Measurements from ENCODE around the gene MAL. TPM values are rescaled to one million over a fixed set of nuclear protein-coding genes. Genes with fewer than 3 reads are reported as not detected.

The MAL gene
- total RNA-seq, 1 donor from 2014 or later: not detected

DNA sequence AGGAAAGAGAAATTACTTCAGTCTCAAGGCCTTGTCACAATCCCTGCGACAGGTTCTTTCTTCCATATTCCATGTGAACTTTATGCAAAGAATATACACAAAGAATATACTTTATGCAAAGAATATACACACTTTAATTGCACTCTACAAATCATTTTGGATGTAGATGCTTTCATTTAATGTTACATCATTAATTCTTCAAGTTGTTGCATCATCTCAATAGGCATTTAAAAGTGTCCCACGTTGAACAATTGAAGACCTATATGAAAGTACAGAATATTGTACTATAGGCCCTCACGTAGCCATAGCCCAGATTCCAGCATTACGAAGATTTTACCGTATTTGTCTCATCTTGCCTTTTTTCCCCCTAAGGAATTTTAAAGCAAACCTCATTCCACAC is 33.1 kb upstream of the MAL start:
- H4K20me1 ChIP-seq (ENCODE audit: low read depth): no peaks in the 10 kb centered on the region
- no peak overlapping the region for H3K27ac ChIP-seq
- no peaks in the 10 kb centered on the region for H3K27me3 ChIP-seq
- peaks cover 50% of the 10 kb centered on the region for H3K4me1 Mint-ChIP-seq
- H3K4me2 ChIP-seq: no peak overlapping the region
- H3K4me3 ChIP-seq: no peak overlapping the region
- H3K27ac Mint-ChIP-seq: no peak overlapping the region
- H3K36me3 Mint-ChIP-seq: no peaks in the 10 kb centered on the region
- no peak overlapping the region for H3K9ac ChIP-seq
- no peaks in the 10 kb centered on the region for H3K4me1 ChIP-seq
- no peaks in the 10 kb centered on the region for H3F3A ChIP-seq (ENCODE audit: low read depth)
- peaks cover 9% of the 10 kb centered on the region for H3K27me3 Mint-ChIP-seq (ENCODE audit: insufficient read depth, low read depth)
- no peak overlapping the region for H2AFZ ChIP-seq (replicated peaks)
- no peak for DNase-seq (ENCODE audit: low spot score)
- no peaks in the 10 kb centered on the region for H3K9me3 Mint-ChIP-seq
- no peak for TF ChIP-seq EZH2phosphoT487 (IDR thresholded peaks at IDR 0.05)
- peaks cover 10% of the 10 kb centered on the region for H3K9me3 ChIP-seq (ENCODE audit: low read depth)
- H3K4me3 Mint-ChIP-seq: no peak overlapping the region
- no peaks in the 10 kb centered on the region for H3K36me3 ChIP-seq
- H3K79me2 ChIP-seq (ENCODE audit: low read depth): no peaks in the 10 kb centered on the region

DNA sequence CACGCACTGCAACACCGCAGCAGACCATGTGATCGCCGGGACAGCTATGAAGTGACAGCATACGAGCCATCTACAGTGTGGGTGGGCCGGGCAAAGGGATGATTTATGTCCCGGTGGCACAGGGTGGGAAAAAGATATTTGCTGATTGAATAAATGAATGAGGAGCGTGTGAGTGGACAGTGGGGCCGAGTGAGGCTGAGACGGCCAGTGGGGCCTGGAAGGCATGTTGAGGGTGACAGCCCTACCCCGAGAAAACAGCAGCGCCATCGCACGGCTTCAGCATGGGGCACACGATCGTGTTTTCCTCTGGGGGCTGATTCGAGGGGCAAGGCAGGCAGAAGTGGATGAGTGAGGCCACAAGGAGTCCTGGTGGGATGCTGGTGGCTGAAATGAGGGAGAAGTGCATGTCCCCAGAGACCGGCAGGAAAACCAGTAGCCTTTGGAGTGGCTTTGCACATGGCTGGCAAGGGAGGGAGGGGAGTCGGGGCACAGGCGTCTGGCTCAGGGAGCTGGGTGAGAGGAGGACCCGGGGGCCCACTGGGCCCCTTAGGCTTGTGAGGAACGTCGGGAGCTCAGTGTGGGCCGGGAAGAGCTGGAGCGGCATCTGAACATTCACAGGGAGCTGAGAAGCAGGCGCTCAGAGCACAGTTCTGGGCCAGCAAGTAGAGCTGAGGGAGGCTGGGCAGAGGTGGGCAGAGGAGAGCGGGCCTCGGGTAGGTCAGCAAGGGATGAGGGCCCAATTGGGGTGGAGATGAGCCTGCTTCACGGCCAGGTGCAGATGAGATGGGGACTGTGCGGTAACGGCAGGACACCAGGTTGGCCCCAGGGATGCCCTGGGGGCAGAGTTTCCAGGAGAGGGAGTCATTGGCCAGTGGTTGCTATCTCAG is 32.1 kb upstream of the MAL start:
- DNase-seq (ENCODE audit: low spot score): no peak
- H3K9me3 ChIP-seq (ENCODE audit: low read depth): peaks cover 10% of the 10 kb centered on the region
- H4K20me1 ChIP-seq (ENCODE audit: low read depth): no peaks in the 10 kb centered on the region
- TF ChIP-seq, protein P1, sequence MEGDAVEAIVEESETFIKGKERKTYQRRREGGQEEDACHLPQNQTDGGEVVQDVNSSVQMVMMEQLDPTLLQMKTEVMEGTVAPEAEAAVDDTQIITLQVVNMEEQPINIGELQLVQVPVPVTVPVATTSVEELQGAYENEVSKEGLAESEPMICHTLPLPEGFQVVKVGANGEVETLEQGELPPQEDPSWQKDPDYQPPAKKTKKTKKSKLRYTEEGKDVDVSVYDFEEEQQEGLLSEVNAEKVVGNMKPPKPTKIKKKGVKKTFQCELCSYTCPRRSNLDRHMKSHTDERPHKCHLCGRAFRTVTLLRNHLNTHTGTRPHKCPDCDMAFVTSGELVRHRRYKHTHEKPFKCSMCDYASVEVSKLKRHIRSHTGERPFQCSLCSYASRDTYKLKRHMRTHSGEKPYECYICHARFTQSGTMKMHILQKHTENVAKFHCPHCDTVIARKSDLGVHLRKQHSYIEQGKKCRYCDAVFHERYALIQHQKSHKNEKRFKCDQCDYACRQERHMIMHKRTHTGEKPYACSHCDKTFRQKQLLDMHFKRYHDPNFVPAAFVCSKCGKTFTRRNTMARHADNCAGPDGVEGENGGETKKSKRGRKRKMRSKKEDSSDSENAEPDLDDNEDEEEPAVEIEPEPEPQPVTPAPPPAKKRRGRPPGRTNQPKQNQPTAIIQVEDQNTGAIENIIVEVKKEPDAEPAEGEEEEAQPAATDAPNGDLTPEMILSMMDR (IDR thresholded peaks at IDR 0.05): no peak
- TF ChIP-seq EZH2 (IDR thresholded peaks at IDR 0.05) (no peak), EZH2phosphoT487 (IDR thresholded peaks at IDR 0.05) (no peak)
- no peak overlapping the region for H3K4me2 ChIP-seq
- H3K79me2 ChIP-seq (ENCODE audit: low read depth): no peaks in the 10 kb centered on the region
- no peak overlapping the region for H3K27ac ChIP-seq
- H3K9me3 Mint-ChIP-seq: no peaks in the 10 kb centered on the region
- H3K4me1 ChIP-seq: no peaks in the 10 kb centered on the region
- H3F3A ChIP-seq (ENCODE audit: low read depth): no peaks in the 10 kb centered on the region
- H3K4me3 ChIP-seq: no peak overlapping the region
- no peaks in the 10 kb centered on the region for H3K36me3 ChIP-seq
- H3K36me3 Mint-ChIP-seq: no peaks in the 10 kb centered on the region
- peaks cover 9% of the 10 kb centered on the region for H3K27me3 Mint-ChIP-seq (ENCODE audit: insufficient read depth, low read depth)
- no peak overlapping the region for H2AFZ ChIP-seq (replicated peaks)
- H3K4me3 Mint-ChIP-seq: no peak overlapping the region
- H3K4me1 Mint-ChIP-seq: peaks cover 52% of the 10 kb centered on the region
- H3K9ac ChIP-seq: no peak overlapping the region
- H3K27ac Mint-ChIP-seq: peak overlapping the region; percentile 62
- H3K27me3 ChIP-seq: no peaks in the 10 kb centered on the region

DNA sequence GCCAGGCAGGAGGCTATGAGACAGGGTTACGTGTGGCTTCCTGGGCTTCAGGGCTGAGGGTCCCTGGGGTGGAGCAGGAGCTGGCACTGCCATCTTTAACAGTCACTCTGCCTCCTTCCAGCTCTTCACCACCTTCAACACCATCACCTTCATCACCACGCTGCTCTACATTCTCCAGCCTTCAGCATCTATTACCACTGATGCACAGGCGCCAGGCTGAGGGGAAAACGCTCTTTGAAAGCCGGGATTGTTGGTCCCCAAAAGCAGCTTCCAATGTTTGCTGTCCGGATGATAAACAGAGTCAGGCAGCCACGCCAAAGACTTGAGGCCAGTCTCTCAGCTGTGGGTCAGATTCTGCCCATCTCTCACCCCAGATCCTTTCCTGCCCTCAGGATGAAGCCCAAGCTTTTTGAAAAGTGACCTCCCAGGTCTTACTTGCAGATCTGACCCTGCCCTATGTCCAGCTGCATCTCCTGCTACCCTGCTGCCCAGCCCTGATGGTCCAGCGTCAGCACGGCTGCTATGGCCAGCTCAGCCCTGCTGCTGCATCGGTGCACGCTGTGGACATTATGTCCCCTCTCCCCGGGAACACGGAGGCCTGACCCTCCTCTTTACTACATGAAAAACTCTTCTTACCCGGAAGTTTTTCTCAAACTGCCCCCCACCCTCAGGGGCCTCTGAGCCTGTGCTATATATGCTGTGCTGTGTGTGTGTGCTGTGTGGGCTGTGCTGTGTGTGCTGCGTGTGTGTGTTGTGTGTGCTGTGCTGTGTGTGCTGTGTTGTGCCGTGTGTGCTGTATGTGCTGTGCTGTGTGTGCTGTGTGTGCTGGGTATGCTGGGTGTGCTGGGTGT is 31.2 kb upstream of the MAL start:
- no peaks in the 10 kb centered on the region for H3K4me1 ChIP-seq
- TF ChIP-seq EZH2 (IDR thresholded peaks at IDR 0.05): no peak
- TF ChIP-seq, protein P1 (IDR thresholded peaks at IDR 0.05): no peak
- H3K27ac Mint-ChIP-seq: peak overlapping the region; percentile 98
- no peaks in the 10 kb centered on the region for H3F3A ChIP-seq (ENCODE audit: low read depth)
- H3K36me3 ChIP-seq: no peaks in the 10 kb centered on the region
- no peak for DNase-seq (ENCODE audit: low spot score)
- no peak overlapping the region for H3K4me3 ChIP-seq
- no peak overlapping the region for H2AFZ ChIP-seq (replicated peaks)
- no peaks in the 10 kb centered on the region for H3K79me2 ChIP-seq (ENCODE audit: low read depth)
- no peaks in the 10 kb centered on the region for H3K27me3 ChIP-seq
- peaks cover 9% of the 10 kb centered on the region for H3K27me3 Mint-ChIP-seq (ENCODE audit: insufficient read depth, low read depth)
- no peaks in the 10 kb centered on the region for H3K9me3 Mint-ChIP-seq
- no peaks in the 10 kb centered on the region for H4K20me1 ChIP-seq (ENCODE audit: low read depth)
- peaks cover 6% of the 10 kb centered on the region for H3K9me3 ChIP-seq (ENCODE audit: low read depth)
- H3K4me2 ChIP-seq: no peak overlapping the region
- no peaks in the 10 kb centered on the region for H3K36me3 Mint-ChIP-seq
- H3K4me1 Mint-ChIP-seq: peaks cover 46% of the 10 kb centered on the region
- H3K4me3 Mint-ChIP-seq: peak overlapping the region; percentile 75
- no peak overlapping the region for H3K27ac ChIP-seq
- no peak overlapping the region for H3K9ac ChIP-seq
